SHP77 treated with DMSO at 0.1 percent for 48 hours (cell line): ENCODE measurements around the gene ATG16L1.

ENCODE experiments used
- DNase-seq: peaks from one replicate; lab custom pipeline; 2025; lab: John Stamatoyannopoulos, UW

Gene ATG16L1

GRCh38 chr2:233251306-233252116 lies at the start of gene ATG16L1:
Gene ATG16L1, plus strand, starts transcription at chr2:233251673. Its CDS starts 155 bp downstream, at chr2:233251828.
- peak; percentile 88 for DNase-seq

DNA sequence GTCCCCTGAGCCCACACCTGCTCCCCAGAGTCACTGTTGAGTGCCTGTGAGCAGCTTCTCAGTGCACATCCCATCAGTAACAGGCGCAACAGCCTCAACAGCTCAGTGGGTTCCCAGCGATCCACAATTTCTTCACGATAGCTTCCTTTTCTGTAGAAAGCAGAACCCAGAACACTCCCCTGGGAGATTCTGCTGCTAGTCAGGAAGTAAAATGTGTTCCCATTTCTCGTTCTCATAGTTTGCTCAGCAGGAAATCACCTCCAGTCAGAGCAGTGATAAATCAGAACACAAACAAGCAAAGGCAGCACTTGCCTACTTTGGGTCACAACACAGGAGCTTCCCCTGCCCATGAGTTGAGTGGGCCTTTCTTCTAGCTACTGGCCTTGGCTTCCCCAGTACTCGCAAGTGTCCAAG lies 48.9 kb upstream of the ATG16L1 start:
- DNase-seq: no peak

- DNase-seq: no peak
These were observed 48.4 kb upstream of the ATG16L1 start for GRCh38 chr2:233203060-233203459.

DNA sequence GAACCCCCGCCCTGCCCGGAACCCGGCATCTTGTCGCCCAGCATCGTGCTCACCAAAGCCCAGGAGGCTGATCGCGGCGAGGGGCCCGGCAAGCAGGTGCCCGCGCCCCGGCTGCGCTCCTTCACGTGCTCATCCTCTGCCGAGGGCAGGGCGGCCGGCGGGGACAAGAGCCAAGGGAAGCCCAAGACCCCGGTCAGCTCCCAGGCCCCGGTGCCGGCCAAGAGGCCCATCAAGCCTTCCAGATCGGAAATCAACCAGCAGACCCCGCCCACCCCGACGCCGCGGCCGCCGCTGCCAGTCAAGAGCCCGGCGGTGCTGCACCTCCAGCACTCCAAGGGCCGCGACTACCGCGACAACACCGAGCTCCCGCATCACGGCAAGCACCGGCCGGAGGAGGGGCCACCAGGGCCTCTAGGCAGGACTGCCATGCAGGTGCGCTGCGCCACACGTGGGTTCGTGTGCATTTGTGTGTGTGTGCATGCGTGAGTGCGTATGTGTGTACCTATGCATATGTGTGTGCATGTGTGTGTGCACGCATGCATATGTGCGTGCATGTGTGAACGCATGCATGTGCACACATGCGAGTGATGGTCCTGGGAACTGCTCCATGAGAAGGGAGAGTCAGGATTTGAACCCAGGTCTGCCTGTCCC lies 47.1 kb upstream of the ATG16L1 start:
- no peak for DNase-seq

DNA sequence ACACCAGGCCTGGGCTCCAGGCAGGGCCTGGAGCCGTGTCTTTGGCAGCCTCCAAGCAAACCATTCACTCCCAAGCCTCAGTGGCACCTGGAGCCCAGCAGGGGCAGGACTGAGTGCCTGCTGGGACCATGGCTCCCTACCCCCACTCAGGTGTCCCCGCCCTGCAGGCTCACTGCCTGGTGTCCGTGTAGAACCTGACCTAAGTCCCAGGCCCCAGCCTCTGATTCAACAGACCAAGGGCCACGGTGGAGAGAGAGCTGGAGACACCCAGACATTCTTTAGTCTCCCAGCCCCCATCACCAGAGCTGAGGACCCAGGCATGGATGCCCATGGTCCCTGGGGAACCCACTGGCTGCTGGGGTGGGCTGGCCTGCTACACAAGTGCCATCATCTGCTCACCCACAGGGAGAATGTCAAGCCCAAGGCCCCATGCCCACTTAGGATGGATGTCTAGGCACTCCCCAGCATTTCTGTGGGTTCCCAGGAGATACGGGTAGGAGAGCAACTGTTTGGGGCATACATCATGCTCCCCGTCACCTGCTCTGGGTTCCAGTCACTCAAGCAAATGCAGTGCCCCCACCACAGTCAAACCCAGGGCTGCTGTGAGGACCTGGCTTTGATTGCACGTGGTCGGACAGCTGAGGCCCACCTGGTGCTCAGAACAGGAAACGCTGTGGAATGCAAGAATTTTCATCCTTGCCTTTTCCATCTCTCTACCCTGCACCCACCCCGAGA lies 42.9 kb upstream of the ATG16L1 start:
- no peak for DNase-seq

- DNase-seq: no peak
These were observed 42.3 kb upstream of the ATG16L1 start for GRCh38 chr2:233209117-233209532.

- DNase-seq: no peak
These were observed 41.8 kb upstream of the ATG16L1 start for GRCh38 chr2:233209533-233210171.

DNA sequence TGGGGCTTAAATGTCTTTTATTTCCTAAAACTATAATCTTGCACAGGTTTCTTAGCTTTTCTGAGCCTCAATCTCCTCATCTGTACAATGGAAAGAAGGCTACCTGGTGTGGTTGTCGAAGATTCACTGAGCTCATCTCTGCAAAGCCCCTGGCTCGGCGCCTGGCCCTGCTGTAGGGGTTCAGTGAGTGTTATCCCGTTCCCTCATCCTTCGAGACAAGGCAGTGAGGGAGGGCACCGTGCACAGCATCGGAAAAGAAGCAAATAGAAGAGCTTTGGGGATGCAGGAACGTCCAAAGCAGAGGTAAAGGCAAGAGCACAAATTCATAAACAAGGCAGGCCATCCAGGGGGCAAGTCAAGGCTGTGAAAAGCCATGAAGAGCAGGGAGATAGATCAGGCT lies 41.2 kb upstream of the ATG16L1 start:
- DNase-seq: no peak

- no peak for DNase-seq
These were observed 40.5 kb upstream of the ATG16L1 start for GRCh38 chr2:233210843-233211547.

DNA sequence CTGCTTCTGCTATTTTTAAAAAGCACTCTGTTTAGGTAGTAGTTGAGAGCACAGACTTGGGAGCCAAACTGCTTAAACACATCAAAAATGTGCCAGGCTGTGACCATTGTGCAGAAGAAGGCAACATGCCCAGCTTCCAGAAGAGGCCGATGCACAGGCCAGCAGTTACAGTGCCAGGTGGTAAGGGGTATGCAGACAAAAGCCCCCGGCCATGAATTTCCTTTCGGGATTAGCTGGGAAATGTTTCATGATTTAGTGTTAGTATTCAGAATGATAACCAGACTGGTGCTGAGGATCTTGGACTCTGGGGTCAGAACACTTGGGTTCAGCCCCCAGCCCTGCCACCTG lies 40.0 kb upstream of the ATG16L1 start:
- DNase-seq: no peak

DNA sequence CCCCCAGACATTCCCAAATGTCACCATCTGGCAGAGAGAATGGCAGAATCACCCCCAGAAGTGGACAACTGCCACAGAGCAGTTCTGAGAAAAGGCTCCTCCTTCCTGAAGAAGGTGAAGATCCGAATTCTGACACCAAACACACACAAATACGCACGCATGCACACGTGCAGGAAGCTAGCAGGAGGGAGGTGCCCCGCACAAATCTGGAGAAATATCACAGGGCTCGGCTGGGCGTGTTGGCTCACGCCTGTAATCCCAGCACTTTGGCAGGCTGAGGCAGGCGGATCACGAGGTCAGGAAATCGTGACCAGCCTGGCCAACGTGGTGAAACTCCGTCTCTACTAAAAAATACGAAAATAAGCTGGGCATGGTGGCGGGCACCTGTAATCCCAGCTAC lies 38.5 kb upstream of the ATG16L1 start:
- no peak for DNase-seq

GRCh38 chr2:233213975-233214374 lies 37.5 kb upstream of the ATG16L1 start:
- no peak for DNase-seq

DNA sequence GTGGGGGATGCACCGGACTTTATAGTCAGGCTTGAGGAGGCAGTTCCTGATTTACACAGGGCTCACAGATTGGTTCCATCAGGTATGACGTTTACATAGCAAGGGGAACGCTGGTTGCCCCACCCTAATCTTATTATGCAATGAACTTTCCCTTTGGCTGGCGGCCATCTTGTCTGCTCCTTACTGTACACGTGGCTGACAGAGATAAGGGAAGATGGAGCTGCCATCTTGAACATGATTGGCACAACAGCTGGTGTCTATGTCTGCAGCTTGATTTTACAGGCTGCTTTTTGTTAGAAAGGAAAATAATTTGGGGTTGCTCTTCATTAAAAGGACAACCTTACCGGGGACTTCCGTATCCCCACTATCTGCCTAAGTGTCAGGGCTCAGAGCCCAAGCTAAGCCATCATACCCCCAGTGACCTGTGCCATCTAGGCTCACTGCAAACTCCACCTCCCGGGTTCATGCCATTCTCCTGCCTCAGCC lies 33.5 kb upstream of the ATG16L1 start:
- no peak for DNase-seq

DNA sequence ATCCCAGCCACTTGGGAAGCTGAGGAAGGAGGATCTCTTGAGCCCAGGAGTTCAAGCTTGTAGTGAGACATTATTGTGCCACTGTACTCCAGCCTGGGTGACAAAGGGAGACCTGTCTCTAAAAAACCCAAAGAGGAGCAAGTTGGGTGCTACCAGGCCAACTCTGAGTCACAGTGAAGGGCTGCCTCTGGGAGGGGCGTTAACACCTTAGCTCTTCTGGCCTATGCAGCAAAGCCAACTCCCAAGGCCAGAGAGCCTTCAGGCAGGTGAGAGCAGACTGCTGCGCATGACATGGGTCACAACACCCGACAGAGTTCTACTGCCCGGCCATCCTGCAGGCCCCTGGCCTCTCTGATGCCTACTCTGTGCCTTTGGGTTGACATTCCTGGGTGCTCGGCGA lies 32.6 kb upstream of the ATG16L1 start:
- DNase-seq: no peak

GRCh38 chr2:233219848-233220247 lies 31.6 kb upstream of the ATG16L1 start:
- no peak for DNase-seq

DNA sequence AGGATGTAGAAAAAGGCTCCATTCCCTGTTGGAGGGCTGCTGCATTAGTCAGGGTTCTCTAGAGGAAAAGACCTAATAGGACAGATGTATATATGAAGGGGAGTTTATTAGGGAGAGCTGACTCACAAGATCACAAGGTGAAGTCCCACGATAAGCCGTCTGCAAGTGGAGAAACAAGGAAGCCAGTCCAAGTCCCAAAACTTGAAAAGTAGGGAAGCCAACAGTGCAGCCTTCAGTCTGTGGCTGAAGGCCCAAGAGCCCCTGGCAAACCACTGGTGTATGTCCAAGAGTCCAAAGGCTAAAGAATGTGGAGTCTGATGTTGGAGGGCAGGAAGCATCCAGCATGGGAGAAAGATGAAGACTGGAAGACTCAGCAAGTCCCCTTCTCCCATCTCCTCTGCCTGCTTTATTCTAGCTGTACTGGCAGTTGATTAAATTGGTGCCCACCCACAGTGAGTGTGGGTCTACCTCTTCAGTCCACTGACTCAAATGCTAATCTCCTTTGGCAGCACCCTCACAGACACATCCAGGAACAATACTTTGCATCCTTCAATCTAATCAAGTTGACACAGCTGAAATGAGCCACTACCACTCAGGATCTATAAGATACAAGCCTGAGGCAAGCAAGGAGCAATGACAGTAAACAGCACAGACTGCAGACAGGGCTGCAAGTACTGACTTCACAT lies 30.0 kb upstream of the ATG16L1 start:
- DNase-seq: no peak

DNA sequence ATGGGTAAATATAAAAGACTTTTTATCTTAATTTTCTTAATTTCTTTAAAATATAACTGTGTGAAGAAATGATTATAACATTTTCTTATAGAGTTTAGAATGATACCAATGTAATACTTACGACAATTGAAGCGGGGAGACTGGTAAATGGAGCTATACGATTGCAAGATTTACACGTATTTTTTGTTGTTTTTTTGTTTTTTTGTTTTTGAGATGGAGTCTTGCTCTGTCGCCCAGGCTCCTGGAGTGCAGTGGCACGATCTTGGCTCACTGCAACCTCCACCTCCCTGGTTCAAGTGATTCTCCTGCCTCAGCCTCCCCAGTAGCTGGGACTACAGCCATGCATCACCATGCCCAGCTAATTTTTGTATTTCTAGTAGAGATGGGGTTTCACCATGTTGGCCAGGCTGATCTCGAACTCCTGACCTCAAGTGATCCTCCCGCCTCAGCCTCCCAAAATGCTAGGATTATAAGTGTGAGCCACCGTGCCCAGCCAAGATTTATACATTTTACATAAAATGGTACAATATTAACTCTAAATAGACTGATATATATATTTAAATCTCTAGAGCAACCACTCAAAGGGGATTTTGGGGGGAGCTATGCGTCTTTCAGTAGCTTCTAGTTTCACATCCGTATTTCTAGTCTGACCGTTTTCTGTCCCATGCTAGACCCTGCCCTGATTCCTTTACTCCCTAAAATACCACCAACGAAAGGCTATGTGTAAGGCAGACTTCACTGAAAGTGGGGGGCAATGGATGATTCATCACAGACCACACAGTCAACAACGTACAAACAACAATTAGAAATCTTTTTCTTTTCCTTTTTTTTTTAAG lies 28.2 kb upstream of the ATG16L1 start:
- no peak for DNase-seq

DNA sequence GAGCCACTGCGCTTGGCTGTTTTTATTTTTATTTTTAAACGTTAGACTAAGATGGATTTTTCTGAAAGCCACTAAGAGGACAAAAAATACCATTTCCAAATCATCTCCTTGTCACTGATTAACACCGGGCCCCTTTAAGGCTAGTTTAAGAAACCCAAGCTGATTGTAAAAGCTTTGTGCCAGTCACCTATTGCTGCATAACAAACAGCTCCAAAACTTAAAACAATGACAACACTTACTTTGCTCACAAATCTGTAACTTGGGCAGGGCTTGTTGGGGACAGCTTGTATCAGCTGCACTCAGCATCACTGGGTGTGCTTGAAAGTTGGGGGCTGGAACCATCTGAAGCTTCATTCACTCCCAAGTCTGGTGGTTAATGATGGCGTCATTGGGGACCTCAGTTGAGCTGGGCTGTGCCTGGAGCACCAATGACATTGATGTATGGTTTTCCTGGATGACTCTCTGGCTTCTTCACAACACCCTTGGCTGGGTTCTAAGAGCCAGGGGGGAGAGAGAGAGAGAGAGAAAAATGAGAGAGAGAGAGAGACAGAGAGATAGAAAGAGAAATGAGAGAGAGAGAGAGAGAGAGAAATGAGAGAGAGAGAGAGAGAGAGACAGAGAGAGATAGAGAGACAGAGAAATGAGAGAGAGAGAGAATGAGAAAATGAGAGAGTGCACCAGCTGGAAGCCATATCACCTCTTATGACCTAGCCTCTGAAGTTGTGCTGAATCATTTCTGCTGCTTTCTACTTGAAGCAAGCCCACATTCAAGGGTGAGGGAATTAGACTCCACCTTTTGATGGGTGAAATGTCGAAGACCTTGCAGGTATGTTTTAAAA lies 26.0 kb upstream of the ATG16L1 start:
- DNase-seq: no peak

GRCh38 chr2:233226511-233227031 lies 24.9 kb upstream of the ATG16L1 start:
- no peak for DNase-seq
